ENCODE results near the gene SSB.
"Not testable (repeated sequence)": the region's sequence is repeated elsewhere in the genome, so short reads cannot be mapped to it uniquely, and the experiment has no call there.

SSB gene

GRCh38 chr2:169790581-169790980 lies 8.1 kb upstream of the SSB start:
- no peak for DNase-seq

- DNase-seq = no peak
Observed at GRCh38 chr2:169795181-169795580, 3.5 kb upstream of the SSB start.

GRCh38 chr2:169796441-169796840 lies 2.2 kb upstream of the SSB start:
- no peak for DNase-seq

GRCh38 chr2:169797601-169798000 lies 1.1 kb upstream of the SSB start:
- no peak for DNase-seq

GRCh38 chr2:169798397-169798717 lies 314 bp upstream of the SSB start:
- DNase-seq = no peak

GRCh38 chr2:169803480-169803879 lies 4.8 kb downstream of the SSB start:
- no peak for DNase-seq

GRCh38 chr2:169806586-169806985 lies 7.9 kb downstream of the SSB start:
- no peak for DNase-seq

- DNase-seq = no peak
Observed at GRCh38 chr2:169808221-169808620, 9.6 kb downstream of the SSB start.

- no peak for DNase-seq
Observed at GRCh38 chr2:169815849-169816248, 17.2 kb downstream of the SSB start.

- DNase-seq = not testable (repeated sequence)
Observed at GRCh38 chr2:169816961-169817360, 18.3 kb downstream of the SSB start.

GRCh38 chr2:169817369-169817768 lies 18.7 kb downstream of the SSB start:
- not testable (repeated sequence) for DNase-seq

GRCh38 chr2:169818241-169818640 lies 19.6 kb downstream of the SSB start:
- no peak for DNase-seq

GRCh38 chr2:169819106-169819505 lies 20.4 kb downstream of the SSB start:
- DNase-seq = no peak

- DNase-seq = not testable (repeated sequence)
Observed at GRCh38 chr2:169820101-169820500, 21.4 kb downstream of the SSB start.

GRCh38 chr2:169822036-169822435 lies 23.4 kb downstream of the SSB start:
- no peak for DNase-seq

- no peak for DNase-seq
Observed at GRCh38 chr2:169822785-169823392, 24.2 kb downstream of the SSB start.

- DNase-seq = no peak
Observed at GRCh38 chr2:169823996-169824372, 25.3 kb downstream of the SSB start.

GRCh38 chr2:169824373-169825333 lies 26.0 kb downstream of the SSB start, which contains the start of gene METTL5:
Gene METTL5 (minus strand): TSS chr2:169824905. CDS start chr2:169824597, 308 bp downstream.
- DNase-seq = peak; percentile 60

GRCh38 chr2:169827272-169828140 lies 28.8 kb downstream of the SSB start, which contains the start of gene UBR3:
Gene UBR3 (plus strand): TSS chr2:169827454. CDS start chr2:169827508, 54 bp downstream.
- peak; percentile 75 for DNase-seq

GRCh38 chr2:169828141-169828811 lies 29.6 kb downstream of the SSB start:
- DNase-seq = no peak

GRCh38 chr2:169834401-169834800 lies 35.7 kb downstream of the SSB start:
- DNase-seq = no peak

GRCh38 chr2:169838743-169839489 lies 40.2 kb downstream of the SSB start:
- no peak for DNase-seq

All from NCI-H2107 (cell line).